HG03196 (cell line): ENCODE data around the gene PDGFC.

Source experiments
- ATAC-seq: cut with Tn5 transposase; IDR thresholded peaks from one replicate; pipeline ENCODE4 v1.9.1; 2021; ENCODE audit not compliant: unreplicated experiment

Gene PDGFC

DNA sequence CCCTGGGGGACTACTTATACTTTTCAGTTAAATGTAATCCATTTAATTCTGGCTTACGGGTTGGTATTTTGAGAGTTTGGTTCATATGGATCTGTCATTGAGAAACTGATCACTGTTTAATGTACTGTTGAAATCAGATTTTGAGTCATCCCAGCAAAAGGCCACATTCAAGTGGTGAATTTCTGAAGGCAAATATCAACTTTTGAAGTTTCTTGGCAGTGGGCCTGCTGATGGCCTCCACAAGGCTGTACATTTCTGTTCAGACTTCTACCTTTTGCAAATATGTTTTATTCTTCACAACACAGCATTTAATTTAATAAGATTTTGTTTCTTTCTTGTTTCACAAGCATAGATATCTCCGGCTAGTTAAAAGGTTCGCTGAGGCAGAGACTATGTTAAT, 138.7 kb downstream of the PDGFC start:
- no peak for ATAC-seq

DNA sequence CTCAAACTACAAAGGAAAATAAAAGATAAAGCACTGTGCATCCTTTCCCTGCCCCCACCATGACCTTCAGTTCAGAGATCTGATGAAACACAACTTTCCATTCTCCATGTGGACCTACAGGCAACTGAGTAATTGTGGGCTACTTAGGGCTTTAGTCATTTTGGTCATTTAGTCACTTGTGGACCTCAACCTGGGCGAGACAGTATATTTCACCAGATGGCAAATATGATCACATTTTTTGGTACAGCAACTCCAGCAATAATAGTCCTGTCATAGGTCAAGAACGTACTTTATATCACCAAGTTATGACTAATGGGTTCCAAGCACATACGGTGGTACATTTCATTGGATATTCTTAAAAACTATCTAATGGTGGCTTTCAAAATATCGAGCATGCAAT, 141.2 kb downstream of the PDGFC start:
- no peak for ATAC-seq

DNA sequence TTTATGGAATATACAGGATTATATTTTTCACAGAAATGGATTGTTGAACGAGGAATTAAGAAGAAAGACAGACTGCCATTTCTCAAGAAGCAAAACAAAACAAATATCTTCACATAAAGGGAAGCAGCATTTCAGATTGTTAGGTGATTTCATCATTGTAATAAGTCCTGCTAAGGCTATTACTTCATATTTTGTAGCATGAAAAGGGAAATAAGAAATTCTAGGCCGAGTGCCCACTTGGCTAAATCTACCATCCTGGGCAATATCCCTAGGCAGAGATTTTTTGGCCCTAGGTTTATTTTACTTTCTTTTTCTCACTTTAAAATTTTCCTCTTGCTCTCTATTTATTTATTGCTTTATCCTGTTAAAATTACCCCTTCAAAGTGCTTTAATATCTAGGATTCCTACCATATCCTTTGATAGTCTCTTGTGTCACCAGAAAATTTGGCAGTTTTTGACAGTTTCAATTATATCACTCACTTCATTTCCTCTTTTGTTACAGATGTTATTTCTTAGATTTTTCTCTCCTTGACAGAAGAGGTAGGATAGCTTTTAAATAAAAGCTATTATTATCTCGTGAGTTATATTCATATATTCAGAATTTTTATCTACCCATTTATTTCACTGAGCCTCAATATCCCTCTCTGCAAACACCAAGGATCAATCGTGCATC, 142.3 kb downstream of the PDGFC start:
- no peak for ATAC-seq

GRCh38 chr4:156827519-156827918, 144.1 kb downstream of the PDGFC start:
- no peak for ATAC-seq

DNA sequence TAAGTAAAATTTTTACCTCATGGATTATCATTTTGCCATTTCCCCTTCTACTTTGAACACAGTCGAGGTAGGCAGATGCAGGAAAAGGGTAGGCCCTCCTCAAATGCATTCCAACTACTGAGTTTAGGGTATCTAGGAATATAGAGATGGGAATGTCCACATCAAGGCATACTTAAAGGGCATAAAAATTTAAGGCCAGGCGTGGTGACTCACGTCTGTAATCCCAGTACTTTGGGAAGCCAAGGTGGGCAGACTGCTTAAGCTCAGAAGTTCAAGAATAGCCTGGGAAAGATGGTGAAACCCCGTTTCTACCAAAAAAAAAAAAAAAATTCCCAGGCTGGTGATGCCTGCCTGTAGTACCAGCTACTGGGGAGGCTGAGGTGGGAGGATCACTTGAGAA, 146.5 kb downstream of the PDGFC start:
- ATAC-seq = no peak

- no peak for ATAC-seq
These were observed 147.0 kb downstream of the PDGFC start for GRCh38 chr4:156824451-156825060.

DNA sequence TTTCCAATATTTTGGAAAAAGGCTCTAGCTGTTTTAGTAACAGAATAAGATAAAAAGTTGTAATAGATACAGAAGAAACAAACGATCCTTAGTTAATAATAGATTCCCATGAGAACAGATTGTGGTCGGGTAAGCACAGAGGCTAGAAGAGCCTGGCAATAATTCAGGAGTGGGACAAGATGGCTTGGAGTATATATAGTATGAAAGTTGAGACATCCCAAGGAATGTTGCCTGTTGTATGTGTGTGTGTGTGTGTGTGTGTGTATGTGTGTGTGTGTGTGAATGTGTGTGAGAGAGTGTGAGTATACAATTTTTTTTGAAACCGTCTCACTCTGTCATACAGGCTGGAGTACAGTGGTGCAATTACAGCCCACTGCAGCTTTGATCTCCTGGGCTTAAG, 150.7 kb downstream of the PDGFC start:
- ATAC-seq = no peak

DNA sequence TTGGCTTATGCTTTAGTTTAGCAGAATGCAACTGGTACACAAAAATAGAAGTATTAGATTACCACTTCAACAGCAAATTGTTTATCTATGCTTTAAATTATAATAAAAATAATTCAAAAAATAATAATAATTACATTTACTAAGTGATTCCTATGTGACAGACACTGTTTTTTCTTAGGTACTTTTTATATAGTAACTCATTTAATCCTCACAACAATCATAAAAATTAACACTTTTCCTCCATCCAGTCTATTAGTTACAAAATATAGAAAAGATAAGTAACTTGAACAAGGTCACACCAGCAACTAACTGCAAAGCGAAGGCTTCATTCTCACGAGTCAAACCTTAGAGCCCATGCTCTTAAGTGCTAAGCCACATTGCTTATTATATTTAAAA, 155.2 kb downstream of the PDGFC start:
- ATAC-seq = no peak

DNA sequence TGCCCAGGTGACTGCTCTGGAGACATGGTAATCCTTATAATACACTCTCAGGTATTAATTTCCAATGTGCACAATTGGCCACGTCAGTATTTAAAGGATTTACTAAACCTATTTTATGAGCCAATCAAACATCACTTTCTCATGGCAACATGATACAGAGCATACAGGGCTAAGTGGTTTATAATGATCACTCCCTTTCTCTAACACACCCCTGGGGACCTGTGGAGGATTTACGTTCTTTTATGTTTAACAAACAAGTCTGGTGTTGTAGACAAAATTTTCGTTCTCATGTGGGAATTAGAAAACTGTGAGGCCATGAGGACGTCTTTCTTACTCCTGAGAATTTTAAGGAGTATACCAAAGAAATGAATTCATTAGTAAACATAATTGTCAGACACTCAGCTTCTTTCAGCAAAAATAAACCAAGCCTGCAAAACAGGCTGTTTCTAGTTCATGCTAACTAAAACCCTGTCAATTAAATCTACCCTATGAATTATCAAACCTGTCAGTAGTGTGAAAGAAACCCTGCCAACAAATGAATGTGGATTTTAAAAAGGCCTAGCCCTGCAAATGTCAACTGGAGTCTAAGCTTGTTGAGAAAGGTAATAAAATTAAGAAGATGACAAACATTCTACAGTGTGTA, 155.8 kb downstream of the PDGFC start:
- no peak for ATAC-seq

GRCh38 chr4:156811963-156812362, 159.6 kb downstream of the PDGFC start:
- ATAC-seq = no peak

- ATAC-seq = no peak
These were observed 160.3 kb downstream of the PDGFC start for GRCh38 chr4:156811286-156811685.

- ATAC-seq = no peak
These were observed 165.9 kb downstream of the PDGFC start for GRCh38 chr4:156805696-156806095.

DNA sequence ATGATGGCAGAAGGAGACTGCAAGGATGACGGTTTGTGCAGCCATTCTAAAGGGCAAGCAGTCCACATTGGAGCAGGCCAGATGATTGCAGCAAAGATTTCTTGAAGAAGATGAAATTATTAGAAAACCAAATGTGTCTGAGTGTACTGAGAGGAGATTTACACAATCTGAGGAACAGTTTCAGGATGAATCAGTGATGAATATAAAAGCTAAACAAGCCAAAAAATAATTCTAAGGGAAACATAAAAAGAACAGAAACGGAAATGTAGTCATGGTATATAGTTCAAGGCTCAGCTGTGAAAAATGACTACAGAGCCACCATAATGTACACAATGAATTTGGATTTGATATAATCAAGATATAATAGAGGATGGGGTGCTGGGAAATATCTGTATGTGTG, 168.5 kb downstream of the PDGFC start:
- ATAC-seq = no peak

DNA sequence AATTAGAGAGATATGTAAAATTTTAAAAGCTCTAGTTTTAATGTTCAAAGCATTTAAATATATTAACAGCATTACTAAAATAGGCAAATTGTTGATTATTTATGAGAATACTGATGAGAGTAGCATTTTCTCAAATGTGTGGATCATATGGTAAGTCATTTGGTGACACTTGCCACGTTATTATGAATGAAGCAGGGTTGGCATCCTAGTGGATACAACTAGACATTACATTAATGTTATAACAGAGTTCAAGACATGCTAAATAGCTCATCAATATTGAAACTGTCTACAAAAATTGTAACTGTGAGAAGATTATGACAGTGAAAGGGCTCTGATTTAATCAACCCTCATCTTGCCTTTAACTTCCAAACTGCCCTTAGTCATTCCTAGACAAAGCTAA, 171.1 kb downstream of the PDGFC start:
- ATAC-seq = no peak

- no peak for ATAC-seq
These were observed 172.4 kb downstream of the PDGFC start for GRCh38 chr4:156799121-156799589.

GRCh38 chr4:156798438-156798837, 173.2 kb downstream of the PDGFC start:
- no peak for ATAC-seq

DNA sequence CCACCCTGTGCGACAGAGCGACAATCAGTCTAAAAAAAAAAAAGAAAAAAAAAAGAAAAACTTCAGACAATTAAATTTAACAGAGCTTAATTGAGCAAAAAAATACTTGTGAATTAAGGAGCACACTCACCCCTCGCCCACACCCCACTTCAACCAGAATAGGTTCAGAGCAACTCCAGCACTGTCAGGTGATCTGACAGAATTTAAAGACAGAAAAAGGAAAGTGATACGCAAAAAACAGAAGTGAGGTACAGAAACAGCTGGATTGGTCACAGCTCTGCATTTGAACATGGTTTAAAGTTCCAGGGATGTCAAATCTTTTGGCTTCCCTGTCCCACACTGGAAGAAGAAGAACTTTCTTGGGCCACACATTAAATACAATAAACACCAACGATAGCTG, 174.4 kb downstream of the PDGFC start:
- ATAC-seq = no peak

GRCh38 chr4:156795727-156796126, 175.9 kb downstream of the PDGFC start:
- no peak for ATAC-seq

DNA sequence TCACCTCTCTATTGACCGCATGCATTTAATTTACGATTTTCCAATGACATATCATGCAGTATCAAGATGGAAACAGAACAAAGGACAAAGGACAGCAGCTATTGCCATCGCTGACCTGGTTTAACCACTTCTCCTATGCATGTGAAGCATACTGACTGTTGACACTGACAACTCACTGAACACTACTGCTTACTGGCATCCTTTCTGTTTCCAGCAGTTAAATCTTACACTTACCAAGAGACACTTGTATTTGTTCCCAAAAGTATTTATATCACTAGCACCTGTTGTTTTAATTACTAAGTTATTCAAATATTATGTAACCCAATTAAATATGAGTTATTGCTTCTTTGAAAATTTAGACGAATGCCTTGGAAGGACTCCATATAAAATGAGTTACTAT, 176.7 kb downstream of the PDGFC start:
- ATAC-seq = no peak

- no peak for ATAC-seq
These were observed 179.0 kb downstream of the PDGFC start for GRCh38 chr4:156792462-156793085.

GRCh38 chr4:156790866-156791265, 180.7 kb downstream of the PDGFC start:
- no peak for ATAC-seq

DNA sequence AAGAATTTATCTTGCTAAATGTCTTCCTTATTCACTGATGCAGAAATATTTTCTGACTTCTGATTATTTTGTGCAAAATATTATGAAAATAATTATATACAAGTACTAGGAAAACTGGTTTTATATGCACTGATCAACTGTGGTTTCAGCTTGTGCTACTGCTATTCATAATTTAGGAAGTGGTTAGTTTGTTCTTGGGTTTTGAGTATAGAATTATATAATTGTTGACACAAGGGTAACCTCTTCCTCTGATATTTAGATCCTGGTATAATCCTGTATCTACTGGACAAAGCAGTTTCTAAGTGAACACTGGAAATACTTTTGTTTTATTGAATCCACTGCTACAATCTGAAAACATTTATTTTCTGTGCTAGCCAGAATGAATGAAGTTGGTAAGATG, 182.8 kb downstream of the PDGFC start:
- no peak for ATAC-seq
